GM12874 (cell line): ENCODE data around the gene AFTPH.

ENCODE experiments used
- TF ChIP-seq, protein P1 (sequence below): IDR thresholded peaks from 2 replicates; pipeline ENCODE4 v1.5.1; 2011; ENCODE audit warnings: low read depth, mild to moderate bottlenecking, control low read depth, low read length, moderate library complexity; ENCODE audit not compliant: insufficient read depth

AFTPH gene

DNA sequence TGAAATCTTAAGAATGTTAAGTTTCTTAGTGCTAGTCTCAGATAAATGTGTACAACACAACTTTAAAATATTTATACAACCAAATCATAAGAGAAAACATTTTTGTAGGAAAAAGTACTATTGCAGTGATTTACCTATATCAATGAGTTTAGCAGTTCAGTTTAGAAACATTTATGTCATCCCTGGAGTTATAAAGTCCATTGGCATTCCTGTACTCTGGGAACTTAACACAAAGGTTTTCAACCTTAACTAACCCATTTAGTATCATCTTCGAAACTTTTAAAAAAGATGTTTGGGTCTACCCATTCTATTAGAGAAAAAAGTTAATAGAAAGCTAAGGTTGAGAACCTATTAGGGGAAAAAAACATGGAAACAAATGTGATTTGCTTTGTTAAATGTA, 10.9 kb downstream of the AFTPH start:
- TF ChIP-seq, protein P1, sequence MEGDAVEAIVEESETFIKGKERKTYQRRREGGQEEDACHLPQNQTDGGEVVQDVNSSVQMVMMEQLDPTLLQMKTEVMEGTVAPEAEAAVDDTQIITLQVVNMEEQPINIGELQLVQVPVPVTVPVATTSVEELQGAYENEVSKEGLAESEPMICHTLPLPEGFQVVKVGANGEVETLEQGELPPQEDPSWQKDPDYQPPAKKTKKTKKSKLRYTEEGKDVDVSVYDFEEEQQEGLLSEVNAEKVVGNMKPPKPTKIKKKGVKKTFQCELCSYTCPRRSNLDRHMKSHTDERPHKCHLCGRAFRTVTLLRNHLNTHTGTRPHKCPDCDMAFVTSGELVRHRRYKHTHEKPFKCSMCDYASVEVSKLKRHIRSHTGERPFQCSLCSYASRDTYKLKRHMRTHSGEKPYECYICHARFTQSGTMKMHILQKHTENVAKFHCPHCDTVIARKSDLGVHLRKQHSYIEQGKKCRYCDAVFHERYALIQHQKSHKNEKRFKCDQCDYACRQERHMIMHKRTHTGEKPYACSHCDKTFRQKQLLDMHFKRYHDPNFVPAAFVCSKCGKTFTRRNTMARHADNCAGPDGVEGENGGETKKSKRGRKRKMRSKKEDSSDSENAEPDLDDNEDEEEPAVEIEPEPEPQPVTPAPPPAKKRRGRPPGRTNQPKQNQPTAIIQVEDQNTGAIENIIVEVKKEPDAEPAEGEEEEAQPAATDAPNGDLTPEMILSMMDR = no peak

DNA sequence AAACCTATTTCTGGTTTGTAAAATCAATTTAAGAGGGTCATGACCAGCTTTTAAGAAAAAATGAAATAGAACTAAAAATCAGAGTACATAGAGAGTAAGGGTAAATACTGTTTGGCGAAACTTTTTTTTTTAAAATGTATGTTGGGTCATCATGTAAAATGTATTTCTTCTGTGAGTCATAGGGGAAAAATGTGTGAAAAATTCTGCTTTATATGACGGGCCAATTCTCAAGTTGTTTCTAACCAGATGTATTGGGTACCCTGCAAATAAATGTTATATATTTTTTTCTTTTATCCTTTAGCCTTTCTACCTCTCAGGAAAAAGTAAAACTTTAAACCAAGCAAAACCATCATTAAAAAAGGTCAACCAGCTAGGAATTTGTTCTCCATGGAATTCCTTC, 13.9 kb downstream of the AFTPH start:
- TF ChIP-seq, protein P1 = no peak

DNA sequence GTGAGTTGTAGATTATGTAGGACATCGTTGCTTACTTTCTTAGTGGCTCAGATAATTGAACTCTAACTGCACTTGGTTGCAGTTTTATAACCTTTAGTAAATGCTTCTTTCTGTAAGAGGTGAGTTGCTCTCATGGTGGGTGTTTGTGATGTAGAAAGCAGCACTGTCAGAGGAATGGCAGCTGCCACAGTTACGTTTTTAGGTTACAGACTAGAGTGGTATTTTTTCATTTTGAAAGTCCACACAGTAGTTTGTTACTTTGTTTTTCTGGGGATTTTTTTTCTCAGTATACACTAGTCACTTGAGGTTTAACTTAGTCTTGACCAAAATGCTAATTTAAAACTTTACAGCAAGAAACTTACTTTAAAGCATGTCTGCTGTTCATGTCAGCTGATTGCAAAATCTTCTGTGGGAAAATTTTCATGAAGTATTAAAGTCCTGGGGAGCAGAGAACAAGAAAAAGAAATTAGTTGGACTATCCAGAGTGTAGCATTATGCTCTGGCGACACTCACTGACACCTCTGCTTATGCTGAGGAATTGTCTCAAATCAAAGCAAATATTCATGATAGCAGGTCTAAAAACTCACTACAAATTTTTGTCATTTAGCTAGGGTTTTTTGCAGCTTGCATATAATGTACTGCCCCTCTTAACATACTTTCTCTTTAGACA, 14.8 kb downstream of the AFTPH start:
- TF ChIP-seq, protein P1 = no peak

DNA sequence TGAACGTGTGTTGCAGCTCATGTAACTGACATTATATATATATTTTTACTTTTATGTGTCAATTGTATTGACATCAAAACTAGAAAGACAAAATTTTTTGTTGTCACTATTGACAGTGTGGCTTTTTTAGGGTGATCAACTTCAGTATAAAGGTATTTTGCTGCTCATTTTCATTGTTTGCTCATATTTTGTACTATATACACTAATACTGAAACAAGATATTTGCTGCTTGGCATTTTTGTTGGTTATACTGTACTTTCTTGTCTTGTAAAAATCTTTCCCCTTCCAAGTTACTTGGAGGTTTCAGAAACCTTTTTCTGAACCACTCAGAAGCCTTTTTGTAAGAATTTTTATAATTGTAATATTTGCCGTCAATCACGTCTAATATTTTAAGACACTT, 16.5 kb downstream of the AFTPH start:
- TF ChIP-seq, protein P1 = no peak

DNA sequence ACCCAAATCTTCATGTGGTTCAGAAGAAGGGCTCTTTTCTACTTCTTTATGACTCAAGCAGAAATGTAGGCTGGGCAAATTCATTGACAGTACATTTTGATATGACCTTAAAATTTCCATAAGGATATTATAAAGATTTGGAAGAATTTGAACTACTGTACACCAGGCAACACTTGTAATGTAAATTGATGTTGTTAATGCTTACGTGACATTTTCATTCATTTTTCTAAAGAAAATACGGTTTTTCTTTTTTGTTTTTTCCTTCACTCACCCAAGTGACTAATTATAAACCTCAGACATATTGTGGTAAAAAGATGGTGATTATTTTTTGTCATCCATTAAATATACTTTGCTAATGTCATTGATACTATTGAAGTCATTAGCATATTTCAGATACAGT, 17.4 kb downstream of the AFTPH start:
- TF ChIP-seq, protein P1 = no peak

DNA sequence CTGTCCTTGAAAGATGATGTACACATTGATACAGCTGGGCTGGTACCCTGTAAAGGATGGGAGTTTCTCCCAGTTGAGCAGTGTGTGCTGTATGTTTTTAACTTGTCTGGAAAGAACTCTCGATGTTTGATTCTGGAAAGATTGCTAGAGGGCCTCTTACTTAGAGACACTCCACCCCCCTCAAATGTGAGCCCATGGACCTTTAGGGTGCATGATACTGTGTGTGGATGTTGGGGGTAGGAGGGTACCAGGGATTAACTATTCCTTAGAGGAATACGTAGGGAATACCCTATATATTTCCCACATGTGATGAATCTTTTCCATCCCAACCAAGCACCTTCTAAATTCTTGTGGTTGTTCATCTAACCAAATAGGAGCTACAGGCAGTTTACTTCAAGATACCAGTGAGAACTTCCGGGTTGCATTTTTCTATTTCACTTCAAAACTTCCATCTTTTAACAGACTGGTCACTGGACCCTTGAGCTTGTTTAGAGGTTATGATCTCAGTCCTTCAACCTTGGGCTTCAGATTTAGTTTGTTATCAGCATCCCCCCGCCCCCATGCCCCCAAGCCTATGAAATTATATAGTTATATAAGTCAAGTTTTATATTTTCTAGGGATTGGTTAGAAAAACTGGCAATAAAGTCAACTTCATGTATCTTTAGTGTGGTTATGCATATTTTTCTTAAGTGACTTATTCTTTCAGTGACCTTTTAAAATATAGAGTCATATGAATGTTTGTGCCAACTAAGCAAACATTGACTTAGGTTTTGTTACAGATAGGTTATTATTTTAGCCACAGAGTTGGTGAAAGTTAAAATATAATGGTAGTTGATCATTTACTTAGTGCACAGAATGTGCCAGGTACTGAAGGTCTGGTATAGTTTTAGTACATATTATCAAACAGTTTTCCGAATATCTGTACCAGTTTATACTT, 18.2 kb downstream of the AFTPH start:
- TF ChIP-seq, protein P1 = no peak

DNA sequence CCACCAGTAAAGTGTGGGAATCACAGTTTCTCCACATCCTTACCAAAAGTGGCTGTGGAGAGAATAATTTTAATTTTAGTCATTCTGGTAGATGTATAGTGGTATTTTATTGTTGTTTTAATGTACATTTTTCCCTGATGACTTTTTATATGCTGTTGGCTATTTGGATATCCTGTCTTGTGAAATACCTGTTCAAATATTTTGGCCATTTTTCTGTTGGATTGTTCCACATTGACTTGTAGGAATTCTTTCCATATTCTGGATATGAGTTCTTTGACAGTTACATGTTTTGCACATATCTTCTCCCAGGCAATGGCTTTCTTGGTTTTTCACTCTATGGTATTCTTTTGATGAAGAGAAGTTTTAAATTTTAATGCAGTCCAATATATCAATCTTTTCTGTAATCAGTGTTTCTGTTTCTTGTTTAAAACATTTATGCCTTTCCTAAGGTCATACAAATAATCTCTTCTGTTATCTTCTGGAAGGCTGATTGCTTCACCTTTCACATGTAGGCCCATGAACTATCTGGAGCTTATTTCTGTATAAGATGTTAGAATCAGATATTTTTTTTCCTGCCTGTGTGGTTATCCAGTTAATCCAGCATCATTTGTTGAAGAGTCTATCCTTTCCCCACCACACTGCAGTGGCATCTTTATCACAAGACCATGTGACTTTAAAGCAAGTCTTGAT, 19.0 kb downstream of the AFTPH start:
- TF ChIP-seq, protein P1 = no peak
